A549 treated with RU486 at 1 μM for 4 hours (cell line): Measurements from ENCODE around the gene SYT12. TPM values are rescaled to one million over a fixed set of nuclear protein-coding genes. Genes with fewer than 3 reads are reported as not detected.

Source experiments
- total RNA-seq: library from RNA; stranded (reverse); fragments of 200-300 nt; extraction: Qiagen RNA extraction; gene quantifications from 5 replicates; pipeline ENCODE4 v1.2.3, GENCODE V29; 2022; ENCODE audit warnings: low read depth

The SYT12 gene
- 10.6 to 19.0 TPM (median 14.4 TPM) in 5 replicates for total RNA-seq

GRCh38 chr11:67022961-67023956, at the start of gene SYT12:
SYT12 (plus strand) TSS chr11:67023134; CDS start chr11:67030145, 7,011 bp downstream.

GRCh38 chr11:66974724-66975404, 48.1 kb upstream of the SYT12 start, which contains the start of gene C11orf86:
C11orf86 (plus strand) TSS chr11:66975304; CDS start chr11:66975363, 59 bp downstream.

GRCh38 chr11:67056267-67057204, 33.6 kb downstream of the SYT12 start, which contains the start of gene RHOD:
RHOD (plus strand) TSS chr11:67056847; CDS start chr11:67056903, 56 bp downstream.

Other genes with a start within 250 kb of the SYT12 start
- gene RCE1, start 179.7 kb upstream of the SYT12 start, total RNA-seq, result 29.9 to 52.3 TPM (median 49.0 TPM) in 5 replicates
- 61.5 to 101 TPM (median 79.8 TPM) in 5 replicates for gene LRFN4, start 166.1 kb upstream of the SYT12 start, total RNA-seq
- gene PC, start 64.8 kb upstream of the SYT12 start, total RNA-seq, result 25.6 to 38.7 TPM (median 29.9 TPM) in 5 replicates
- 42.4 to 85.7 TPM (median 60.2 TPM) in 5 replicates for gene C11orf86, start 47.8 kb upstream of the SYT12 start, total RNA-seq
- 28.2 to 51.5 TPM (median 41.0 TPM) in 5 replicates for gene RHOD, start 33.7 kb downstream of the SYT12 start, total RNA-seq
- 42.9 to 49.8 TPM (median 48.6 TPM) in 5 replicates for gene KDM2A, start 96.1 kb downstream of the SYT12 start, total RNA-seq
- gene GRK2, start 243.3 kb downstream of the SYT12 start, total RNA-seq, result 26.2 to 41.9 TPM (median 37.9 TPM) in 5 replicates